AG04450 (cell line): ENCODE results near the gene ZBTB5. TPM values are rescaled to one million over a fixed set of nuclear protein-coding genes. Genes with fewer than 3 reads are reported as not detected.
A peak's percentile ranks its signal among the peaks of the same experiment; 100 is the strongest.
"Not testable (repeated sequence)": the region's sequence is repeated elsewhere in the genome, so short reads cannot be mapped to it uniquely, and the experiment has no call there.

Experiments
- CTCF ChIA-PET: fragments of 300-600, 350-600 bp; formaldehyde crosslinking; extraction: SDS; loops from one replicate; lab custom pipeline; 2022; ENCODE audit warnings: antibody characterized with exemption, inconsistent platforms; lab: Charles Lee
- POLR2A ChIA-PET: fragments of 350-600 bp; formaldehyde crosslinking; extraction: SDS; loops from one replicate; lab custom pipeline; 2021; ENCODE audit warnings: antibody characterized with exemption, inconsistent platforms; lab: Yijun Ruan, JAX
- DNase-seq: peaks from one replicate; pipeline ENCODE4 v3.0.0-alpha.2; 2011; ENCODE audit warnings: low read depth, low spot score
- H3K27ac ChIP-seq: one replicate; pipeline ENCODE4 v1.5.1; 2012; ENCODE audit warnings: low read depth, low read length, control low read depth
- H3K27me3 ChIP-seq: one replicate; pipeline ENCODE4 v1.6.0; 2012; ENCODE audit warnings: low read length; ENCODE audit not compliant: control insufficient read depth, insufficient read depth
- H3K4me3 ChIP-seq: 2 replicates; pipeline ENCODE4 v1.5.1; 2011; ENCODE audit warnings: mild to moderate bottlenecking, low read depth, low read length, control low read depth
- H3K9me3 ChIP-seq: 2 replicates; pipeline ENCODE4 v1.5.1; 2012; ENCODE audit warnings: low read length; ENCODE audit not compliant: control insufficient read depth, insufficient read depth
- CTCF ChIP-seq: IDR thresholded peaks from 2 replicates; pipeline ENCODE4 v1.5.1; 2011; ENCODE audit warnings: low read depth, low read length, control low read depth, inconsistent platforms
- polyA minus RNA-seq: library from RNA; depleted of rRNA, polyadenylated mRNA; stranded (reverse); fragments of >200 nt; gene quantifications from 2 replicates; pipeline ENCODE4 v1.2.3, GENCODE V29; 2011; rRNA and poly(A)+ RNA removed
- polyA plus RNA-seq: library from polyadenylated mRNA; depleted of rRNA; stranded (reverse); fragments of >200 nt; gene quantifications from 2 replicates; pipeline ENCODE4 v1.2.3, GENCODE V29; 2011; rRNA removed

The ZBTB5 gene, protein sequence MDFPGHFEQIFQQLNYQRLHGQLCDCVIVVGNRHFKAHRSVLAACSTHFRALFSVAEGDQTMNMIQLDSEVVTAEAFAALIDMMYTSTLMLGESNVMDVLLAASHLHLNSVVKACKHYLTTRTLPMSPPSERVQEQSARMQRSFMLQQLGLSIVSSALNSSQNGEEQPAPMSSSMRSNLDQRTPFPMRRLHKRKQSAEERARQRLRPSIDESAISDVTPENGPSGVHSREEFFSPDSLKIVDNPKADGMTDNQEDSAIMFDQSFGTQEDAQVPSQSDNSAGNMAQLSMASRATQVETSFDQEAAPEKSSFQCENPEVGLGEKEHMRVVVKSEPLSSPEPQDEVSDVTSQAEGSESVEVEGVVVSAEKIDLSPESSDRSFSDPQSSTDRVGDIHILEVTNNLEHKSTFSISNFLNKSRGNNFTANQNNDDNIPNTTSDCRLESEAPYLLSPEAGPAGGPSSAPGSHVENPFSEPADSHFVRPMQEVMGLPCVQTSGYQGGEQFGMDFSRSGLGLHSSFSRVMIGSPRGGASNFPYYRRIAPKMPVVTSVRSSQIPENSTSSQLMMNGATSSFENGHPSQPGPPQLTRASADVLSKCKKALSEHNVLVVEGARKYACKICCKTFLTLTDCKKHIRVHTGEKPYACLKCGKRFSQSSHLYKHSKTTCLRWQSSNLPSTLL
- polyA plus RNA-seq: 9.5 and 10.9 TPM in 2 replicates
- polyA minus RNA-seq: 19.3 and 19.6 TPM in 2 replicates

DNA sequence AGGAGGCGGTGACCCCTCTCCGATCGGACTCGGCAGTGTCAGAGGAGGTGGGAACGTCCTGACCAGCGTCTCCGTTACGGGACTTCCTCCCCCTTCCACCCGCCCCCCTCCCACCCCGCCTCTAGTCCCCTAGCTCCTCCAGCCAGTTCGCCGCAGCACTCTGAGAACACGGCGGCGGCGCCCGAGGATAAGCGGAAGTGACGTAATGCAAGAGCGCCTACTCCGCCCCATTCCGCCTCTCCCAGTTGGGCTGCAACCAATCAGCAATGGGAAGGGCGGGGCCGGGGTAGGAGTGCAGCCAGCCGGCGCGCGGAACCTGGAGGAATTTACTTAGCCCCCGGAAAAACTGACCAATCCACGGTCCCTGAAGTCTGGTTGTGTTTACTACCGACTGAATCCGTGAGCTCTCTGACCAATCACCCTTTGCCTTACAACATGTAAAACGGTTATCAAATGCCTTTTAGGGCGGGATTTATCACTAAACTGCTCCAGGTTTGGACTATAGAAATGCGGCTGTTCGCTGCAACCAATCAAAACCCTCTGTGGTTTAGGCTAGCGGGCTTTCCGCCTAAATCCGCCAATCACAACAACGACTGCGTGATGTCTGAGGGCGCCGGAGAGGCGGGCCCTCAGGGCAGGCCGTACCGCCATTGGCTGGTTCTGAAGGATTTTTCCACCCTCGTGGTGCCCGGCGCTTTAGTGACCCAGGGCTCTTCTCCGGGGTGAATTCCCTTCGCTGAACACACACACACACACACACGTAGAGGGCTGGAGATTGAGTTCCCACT, at the start of gene ZBTB5:
ZBTB5 (minus strand) TSS at position 202 of the 788 bp plus-strand sequence. CDS start 22,899 bp downstream, outside the sequence.
- ChIA-PET CTCF (interaction anchor here (0.6 to 1.4 kb wide), 2 partner anchors 10 to 50 kb away, joined by 5 to 6 read pairs; no protein-coding TSS in a partner anchor), POLR2A (interaction anchor here (0.6 to 2.2 kb wide), 5 partner anchors 21 to 890 kb away, joined by 3 to 11 read pairs (median 3); partner anchors contain the start of genes GRHPR and TOMM5)
- DNase-seq: peak; percentile 100
- no peak for TF ChIP-seq CTCF
- peaks cover 4% of the 10 kb centered on the region; the same call in 1 of the 2 replicates for H3K9me3 ChIP-seq
- peak within 1 kb of the TSS; percentile 98 for H3K4me3 ChIP-seq
- H3K27me3 ChIP-seq: no peaks in the 10 kb centered on the region
- H3K27ac ChIP-seq: peak within 1 kb of the TSS; percentile 98

DNA sequence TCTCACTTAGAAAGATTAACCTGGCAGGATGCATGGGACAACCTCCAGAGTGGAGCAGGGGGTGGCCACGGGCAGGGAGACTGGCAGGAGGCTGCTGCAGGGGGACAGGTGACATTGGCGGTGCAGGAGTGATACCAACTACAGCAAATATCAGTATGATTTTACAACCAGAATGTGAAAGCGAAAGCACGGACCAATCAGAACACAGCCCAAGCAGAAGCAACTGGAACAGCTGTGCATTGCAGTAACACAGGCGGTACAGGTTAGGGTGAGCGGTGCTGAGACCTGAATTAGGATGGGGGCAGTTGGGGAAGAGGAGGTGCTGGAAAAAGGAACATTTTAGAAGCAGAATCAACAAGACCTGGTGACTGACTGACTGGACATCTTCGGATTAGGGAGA, 49.7 kb upstream of the ZBTB5 start:
- DNase-seq: no peak
- H3K27me3 ChIP-seq: no peaks in the 10 kb centered on the region
- TF ChIP-seq CTCF: no peak
- H3K9me3 ChIP-seq: no peaks in the 10 kb centered on the region
- H3K4me3 ChIP-seq: no peak overlapping the region
- ChIA-PET CTCF (no interaction called here), POLR2A (no interaction called here)
- no peak overlapping the region for H3K27ac ChIP-seq

- CTCF ChIA-PET, POLR2A ChIA-PET, DNase-seq, H3K27ac ChIP-seq, H3K27me3 ChIP-seq, H3K9me3 ChIP-seq, H3K4me3 ChIP-seq: not testable (repeated sequence)
Observed at GRCh38 chr9:37514415-37514814, 49.2 kb upstream of the ZBTB5 start.

GRCh38 chr9:37512437-37512836, 47.2 kb upstream of the ZBTB5 start:
- no peak for TF ChIP-seq CTCF

More at GRCh38 chr9:37512437-37512836, 47.2 kb upstream of the ZBTB5 start:
- H3K4me3 ChIP-seq: no peak overlapping the region
- H3K27me3 ChIP-seq: no peaks in the 10 kb centered on the region
- H3K27ac ChIP-seq: no peak overlapping the region
- no peaks in the 10 kb centered on the region for H3K9me3 ChIP-seq
- ChIA-PET POLR2A (no interaction called here), CTCF (no interaction called here)
- DNase-seq: no peak
